GM18519 (cell line): ENCODE data around the gene ART5.
"Not testable (repeated sequence)": the region's sequence is repeated elsewhere in the genome, so short reads cannot be mapped to it uniquely, and the experiment has no call there.

Source experiments
- ATAC-seq: cut with Tn5 transposase; IDR thresholded peaks from one replicate; pipeline ENCODE4 v1.9.1; 2021; ENCODE audit warnings: mild to moderate bottlenecking, moderate library complexity; ENCODE audit not compliant: unreplicated experiment, low FRiP score

ART5 gene

DNA sequence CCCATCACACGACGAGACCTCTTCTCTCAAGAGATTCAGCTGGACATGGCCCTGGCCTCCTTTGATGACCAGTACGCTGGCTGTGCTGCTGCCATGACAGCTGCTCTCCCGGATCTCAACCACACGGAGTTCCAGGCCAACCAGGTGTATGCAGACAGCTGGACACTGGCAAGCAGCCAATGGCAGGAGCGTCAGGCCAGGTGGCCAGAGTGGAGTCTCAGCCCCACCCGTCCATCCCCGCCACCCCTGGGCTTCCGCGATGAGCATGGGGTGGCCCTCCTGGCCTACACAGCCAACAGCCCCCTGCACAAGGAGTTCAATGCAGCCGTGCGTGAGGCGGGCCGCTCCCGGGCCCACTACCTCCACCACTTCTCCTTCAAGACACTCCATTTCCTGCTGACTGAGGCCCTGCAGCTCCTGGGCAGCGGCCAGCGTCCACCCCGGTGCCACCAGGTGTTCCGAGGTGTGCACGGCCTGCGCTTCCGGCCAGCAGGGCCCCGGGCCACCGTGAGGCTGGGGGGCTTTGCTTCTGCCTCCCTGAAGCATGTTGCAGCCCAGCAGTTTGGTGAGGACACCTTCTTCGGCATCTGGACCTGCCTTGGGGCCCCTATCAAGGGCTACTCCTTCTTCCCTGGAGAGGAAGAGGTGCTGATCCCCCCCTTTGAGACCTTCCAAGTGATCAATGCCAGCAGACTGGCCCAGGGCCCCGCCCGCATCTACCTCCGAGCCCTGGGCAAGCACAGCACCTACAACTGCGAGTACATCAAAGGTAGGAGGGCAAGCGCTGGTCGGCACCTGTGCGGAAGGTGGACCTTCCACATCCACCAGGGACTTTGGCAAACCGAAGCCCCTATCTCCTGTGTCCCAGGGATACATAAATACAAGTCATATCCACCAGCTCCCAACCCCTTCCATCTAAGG, 18.1 kb upstream of the ART5 start:
- ATAC-seq = no peak

DNA sequence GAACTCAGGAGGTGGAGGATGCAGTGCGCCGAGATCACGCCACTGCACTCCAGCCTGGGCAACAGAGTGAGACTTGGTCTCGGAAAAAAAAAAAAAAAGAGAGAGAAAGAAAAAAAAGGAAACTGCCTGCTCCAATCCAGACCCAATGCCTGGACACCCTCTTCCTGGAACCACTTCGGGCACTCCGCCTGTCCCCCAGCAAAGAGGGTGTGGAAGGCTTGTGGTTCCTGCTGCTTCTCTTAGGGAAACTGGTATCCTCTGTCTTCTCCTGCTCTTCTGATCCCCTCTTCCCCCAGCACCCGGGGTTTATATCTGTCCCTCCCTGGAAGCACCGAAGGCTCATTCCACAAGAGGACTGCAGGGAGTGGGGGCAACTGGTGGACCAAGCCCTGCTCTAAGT, 16.5 kb upstream of the ART5 start:
- ATAC-seq = no peak

DNA sequence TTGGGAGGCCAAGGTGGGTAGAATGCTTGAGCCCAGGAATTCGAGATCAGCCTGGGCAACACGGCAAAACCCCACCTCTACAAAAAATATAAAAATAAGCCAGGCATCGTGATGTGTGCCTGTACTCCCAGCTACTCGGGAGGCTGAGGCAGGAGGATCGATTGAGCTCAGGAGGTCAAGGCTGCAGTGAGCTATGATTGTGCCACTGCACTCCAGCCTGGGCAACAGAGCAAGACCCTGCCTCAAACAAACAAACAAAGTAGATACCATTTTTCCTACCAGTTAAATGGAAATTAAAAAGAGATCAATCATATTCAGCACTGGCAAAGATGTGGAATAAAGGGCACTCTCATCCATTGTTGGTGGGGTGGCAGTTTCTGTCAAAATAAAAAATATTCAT, 15.5 kb upstream of the ART5 start:
- ATAC-seq = not testable (repeated sequence)

DNA sequence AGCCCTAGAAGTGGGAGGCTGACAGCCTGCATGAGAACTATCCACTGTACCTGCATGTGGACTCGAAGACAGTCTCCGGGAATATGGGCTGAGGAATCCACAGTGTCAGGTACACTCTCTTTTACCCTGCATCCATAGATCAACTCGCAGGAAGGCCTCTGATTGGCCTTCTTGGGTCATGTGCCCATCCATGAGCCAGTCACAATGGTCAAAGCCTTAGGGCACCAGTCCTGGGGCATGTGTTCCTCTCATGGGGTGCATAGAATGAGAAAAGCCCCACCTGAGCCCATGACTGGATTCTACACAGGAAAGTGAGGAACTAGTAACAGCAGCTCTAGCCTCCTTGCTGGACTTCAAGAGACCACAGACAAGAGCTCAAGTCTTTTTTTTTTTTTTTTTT, 13.8 kb upstream of the ART5 start:
- no peak for ATAC-seq

DNA sequence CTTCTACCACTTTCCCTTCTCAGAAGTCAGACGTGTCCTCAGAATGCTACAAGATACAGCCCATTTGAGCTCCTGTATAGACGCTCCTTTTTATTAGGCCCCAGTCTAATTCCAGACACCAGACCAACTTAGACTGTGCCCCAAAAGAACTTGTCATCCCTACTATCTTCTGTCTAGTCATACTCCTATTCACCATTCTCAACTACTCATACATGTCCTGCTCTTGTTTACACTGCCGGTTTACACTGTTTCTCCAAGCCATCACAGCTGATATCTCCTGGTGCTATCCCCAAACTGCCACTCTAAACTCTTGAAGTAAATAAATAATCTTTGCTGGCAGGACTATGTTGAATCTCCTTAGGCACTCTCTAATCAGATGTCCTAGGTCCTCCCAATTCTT, 10.7 kb upstream of the ART5 start:
- ATAC-seq = not testable (repeated sequence)

DNA sequence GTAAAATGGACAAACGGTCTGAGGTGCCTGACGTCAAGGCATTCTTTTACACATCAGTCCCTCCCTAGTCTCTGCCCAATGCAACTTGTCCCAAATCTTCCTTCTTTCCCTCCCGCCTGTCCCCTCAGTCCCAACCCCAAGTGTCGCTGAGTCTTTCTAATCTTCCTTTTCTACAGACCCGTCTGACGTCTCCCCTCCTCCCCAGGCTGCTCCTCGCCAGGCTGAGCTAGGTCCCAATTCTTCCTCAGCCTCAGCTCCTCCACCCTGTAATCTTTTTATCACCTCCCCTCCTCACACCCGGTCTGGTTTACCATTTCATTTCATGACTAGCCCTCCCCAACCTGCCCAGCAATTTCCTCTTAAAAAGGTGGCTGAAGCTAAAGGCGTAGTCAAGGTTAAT, 7.6 kb upstream of the ART5 start:
- not testable (repeated sequence) for ATAC-seq

DNA sequence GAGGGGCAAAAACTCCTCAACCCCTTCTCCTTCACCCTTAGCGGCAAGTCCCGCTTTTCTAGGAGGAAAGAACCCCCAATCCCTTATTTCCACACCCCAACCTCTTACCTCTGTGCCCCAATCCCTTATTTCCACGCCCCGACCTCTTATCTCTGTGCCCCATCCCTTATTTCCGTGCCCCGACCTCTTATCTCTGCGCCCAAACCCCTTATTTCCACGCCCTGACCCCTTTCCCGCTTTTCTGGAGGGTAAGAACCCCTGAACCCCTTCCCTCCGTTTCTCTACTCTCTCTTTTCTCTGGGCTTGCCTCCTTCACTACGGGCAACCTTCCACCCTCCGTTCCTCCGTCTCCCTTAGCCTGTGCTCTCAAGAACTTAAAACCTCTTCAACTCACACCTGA, 7.1 kb upstream of the ART5 start:
- not testable (repeated sequence) for ATAC-seq

DNA sequence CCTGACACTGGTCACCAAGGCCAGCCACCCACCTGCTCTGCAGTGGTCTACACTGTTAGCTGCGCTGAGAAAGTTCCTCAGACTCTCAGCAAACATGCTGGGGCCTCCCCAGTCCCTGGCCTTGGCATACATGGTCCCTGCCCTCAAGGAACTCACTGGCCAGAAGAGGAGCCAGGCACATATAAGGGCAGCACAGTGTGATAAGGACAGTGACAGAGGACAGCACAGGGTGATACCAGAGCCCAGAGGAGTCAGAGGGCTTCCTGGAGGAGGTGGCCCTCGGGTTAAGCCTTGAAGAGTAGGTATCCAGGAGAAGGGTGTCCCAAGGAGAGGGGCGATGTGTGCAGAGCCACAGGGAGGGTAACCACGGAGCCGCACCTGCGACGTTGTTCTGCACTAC, 3.8 kb upstream of the ART5 start:
- ATAC-seq = no peak

DNA sequence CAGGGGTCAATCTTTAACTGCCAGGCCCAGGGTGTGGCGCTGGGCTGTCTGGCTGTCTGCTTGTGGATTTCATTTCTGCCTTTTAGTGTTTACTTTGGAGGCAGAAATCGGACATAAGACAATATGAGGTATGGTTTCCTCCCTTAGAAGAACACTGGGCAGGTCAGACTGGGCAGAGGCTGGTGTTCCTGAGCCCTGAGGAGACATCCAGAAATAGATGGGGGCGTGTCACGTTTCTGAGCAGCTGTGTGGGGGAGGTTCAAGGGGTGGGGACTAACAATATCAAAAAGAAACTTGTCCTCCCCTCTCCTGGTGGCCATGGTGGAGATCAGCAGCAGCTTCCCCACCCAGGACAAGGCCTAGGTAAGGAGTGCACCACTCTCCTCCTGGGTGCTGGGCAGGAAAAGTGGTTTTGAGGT, 3.0 kb upstream of the ART5 start, which contains the start of gene ART1:
TSS of gene ART1 (plus strand) at position 312 of the 419 bp plus-strand sequence. CDS start 14,086 bp downstream, outside the sequence.
- no peak for ATAC-seq

DNA sequence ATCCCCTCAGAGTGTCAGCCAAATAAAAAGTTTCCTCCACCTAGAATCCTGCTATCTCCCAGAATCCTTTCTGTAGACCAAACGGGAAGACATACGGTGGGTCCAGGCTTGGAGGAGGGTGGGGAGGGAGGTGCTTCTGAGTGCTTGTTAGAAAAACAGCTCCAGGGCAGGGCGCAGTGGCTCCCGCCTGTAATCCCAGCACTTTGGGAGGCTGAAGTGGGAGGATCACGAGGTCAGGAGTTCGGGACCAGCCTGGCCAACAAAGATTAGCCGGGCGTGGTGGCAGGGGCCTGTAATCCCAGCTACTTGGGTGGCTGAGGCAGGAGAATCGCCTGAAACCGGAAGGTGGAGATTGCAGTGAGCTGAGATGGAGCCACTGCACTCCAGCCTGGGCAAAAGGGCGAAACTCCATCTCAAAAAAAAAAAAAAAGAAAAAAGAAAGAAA, 1.3 kb upstream of the ART5 start:
- not testable (repeated sequence) for ATAC-seq

DNA sequence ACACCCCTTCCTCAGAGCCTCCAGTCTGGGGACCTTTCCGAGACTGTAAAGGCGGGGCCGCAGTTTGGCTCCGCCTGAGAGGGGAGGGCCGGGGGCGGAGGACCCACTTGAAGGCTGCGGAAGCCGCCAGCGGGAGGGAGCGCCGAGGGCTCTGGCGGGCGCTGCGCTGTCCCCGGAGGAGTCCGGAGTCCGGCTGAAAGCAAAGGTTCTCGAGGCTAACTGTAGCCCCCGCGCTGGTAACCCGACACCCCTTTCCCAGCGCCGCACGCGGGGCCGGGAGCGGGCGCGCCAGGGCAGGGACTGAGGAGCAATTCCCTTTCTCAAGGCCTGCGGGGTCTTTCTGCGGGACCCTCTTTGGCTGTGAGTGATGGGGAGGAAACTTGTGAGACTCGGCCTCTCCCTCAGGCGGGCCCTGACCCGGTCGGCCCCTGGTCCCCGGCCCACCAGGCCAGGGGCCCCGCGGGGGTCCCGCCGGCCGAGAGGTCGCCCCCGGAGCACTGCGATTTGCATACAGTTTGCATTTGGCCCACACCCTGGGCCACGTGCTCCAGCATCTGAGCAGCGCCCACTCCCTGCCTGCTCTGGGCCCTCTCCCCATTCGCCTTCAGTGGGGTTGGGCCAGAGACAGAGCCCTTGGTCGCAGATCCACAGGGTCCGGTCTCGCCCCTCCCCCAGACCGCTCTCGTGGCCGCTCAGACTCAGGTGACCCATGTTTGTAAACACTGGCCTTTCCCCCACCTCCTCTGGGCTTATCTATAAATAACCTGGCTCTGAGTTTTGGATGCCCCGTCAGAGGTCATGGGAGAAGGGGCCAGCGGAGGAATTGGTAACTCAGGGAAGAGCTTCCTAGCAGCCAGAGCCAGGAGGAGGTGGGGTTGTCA, 519 bp upstream of the ART5 start:
- no peak for ATAC-seq

DNA sequence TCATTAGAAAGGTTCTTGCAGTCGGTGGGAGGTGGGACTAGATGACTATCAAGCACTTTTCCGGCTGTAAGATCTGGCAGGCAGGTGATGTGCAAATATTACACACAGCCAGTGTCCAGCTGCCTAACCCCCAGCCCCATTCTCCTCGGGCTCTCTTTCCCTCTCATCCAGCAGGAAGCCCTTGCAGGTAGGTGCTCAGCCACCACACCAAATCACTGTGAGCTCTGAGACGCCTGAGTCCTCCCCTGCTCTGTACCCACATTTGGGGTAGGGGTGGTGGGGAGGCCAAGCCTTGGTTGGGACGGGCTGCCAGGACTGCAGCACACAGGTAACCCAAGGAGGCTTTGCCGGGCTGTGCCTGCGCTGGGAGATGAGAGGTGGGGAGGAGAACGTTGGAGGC, 601 bp downstream of the ART5 start:
- no peak for ATAC-seq

DNA sequence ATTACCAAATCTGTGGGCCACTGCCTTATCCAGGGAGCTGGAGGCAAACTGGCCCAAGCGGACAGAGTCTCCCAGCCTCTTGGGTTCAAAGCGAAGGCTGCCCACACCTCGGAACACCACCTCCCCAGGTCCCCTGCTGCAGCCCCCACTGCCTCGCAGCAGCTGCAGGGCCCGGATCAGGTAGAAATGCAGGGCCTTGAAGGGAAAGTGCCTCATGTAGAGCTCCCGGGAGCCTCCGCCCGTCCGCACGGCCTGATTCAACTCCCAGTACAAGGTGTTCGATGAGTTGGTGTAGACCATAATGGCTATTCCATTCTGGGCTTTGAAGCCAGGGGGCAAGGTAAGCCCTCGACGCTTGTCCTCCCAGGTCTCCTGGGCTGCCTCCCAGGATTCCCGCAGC, 2.0 kb downstream of the ART5 start:
- ATAC-seq = no peak

DNA sequence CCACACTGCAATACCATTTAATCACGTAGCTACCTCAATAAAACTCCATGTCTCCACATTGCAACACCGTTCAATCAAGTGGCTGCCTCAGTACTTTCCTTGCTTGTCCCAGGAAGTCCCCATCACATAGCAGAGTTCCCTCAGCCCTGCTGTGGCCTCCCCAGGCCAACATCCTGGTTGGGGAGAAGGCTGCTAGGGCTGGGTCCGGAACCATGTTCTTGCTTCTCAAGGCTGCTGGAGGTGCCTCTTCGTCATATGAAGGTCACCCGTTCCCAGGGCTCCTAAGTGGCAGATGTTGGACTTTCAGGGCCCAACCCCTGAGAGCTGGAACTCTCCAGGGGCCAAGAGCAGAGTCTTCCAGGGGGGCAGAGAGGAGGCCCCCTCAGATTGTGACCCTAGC, 3.3 kb downstream of the ART5 start:
- ATAC-seq = no peak

DNA sequence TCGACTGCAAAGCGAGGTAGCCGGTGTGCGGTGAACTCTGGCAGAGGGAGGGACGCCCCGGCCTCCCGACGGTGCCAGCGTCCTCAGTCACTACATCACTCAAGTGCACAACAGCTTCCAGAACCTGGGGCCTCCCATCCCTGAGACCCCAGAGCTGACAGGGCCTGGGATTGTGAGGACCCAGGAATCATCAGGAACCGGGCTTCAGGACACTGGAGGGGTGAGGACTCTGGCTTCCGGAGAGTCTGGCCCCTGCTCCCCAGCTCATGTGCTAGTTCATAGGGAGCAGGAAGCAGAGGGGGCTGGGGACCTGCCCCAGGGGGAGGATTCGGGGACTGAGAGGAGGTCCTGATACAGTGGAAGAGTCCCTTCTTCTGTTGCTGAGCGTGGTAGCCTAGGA, 4.6 kb downstream of the ART5 start:
- no peak for ATAC-seq

DNA sequence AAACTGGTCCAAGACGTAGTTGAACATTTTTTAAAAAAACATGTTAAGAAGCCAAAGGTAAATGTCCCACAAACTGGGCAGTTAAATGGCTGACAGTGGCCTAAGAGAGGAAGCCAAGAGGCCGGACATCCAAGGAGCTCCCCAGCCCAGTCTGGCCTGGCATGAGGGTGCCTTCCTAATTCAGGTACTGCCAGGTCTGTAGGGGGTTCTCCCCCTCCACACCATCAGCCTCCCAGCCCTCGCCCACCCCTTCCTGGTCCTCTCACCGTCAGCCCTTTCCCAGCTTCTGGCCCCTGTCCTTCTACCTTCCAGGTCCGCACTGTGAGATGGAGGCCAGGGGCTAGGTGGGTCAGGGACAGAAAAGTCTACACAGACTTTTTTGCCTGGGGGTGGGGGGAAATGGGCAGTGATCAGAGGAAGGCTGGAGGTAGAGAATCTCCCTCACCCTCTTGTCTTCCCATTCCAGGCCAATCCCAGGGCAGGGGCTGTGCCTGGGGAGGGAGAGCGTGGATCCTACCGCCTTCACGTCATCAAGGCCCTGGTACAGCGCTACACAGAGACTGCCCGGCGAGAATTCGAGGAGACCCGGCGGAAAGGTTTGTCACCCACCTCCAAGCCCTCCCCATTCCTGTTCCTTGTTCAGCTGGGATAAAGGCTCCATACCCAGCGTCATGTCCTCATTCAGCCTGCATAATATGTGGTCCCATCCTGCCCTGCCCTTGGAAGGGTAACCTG, 6.0 kb downstream of the ART5 start:
- ATAC-seq = no peak

DNA sequence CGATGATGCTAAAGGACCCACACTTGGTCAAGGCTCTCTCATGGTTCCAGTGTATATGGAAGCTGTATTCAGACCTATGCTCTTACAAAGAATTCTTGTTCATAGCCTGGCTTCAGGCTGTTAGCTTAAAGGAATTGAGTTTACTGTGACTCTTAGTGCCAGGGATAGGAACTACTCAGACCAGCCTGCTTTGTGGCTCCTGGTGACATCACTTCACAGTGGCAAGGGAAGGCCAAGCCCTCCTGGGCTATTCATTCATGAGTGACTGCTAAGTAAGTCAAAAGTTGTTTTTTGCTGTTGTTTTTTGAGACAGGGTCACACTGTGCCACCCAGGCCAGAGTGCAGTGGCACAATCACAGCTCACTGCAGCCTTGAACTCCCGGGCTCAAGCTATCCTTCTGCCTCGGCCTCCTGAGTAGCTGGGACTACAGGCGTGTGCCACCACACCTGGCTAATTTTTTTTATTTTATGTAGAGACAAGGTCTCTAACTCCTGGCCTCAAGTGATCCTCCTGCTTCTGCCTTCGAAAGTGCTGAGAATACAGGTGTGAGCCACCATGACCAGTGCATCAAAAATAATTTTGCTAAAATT, 9.6 kb downstream of the ART5 start:
- no peak for ATAC-seq

DNA sequence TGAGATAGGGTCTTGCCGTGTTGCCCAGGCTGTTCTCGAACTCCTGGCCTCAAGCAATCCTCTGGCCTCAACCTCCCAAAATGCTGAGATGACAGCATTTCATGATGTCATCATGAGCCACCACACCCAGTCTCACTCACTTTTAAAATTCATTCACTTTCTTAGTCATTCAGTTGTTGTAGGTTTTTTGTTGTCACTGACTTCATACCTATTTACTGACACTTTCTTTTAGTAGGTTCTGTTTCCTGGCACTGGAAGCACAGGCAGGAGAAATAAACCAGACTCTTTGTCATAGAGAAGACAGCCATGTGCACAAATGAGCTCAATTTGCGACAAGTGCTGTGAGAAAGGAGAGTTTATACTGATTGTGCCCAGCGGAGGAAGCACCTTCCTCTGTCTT, 10.5 kb downstream of the ART5 start:
- no peak for ATAC-seq

DNA sequence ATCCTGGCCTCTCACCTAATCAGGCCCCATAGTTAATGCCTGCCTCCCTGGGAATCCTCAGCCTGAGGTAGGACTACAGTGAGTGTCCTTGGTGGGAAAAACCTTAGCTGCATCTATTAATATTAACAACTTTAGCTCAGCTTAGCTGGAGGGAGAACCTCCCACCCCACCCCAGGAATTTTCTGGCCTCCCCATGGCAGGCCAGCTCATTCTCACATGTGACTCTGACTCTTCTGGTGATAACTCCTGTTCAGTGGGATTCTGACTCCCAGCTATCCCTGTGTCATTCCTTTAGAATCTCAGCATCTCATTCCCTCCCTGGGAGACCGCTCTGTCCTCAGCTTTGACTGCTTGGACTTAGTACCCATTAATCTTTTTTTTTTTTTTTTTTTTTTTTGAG, 14.5 kb downstream of the ART5 start:
- ATAC-seq = no peak

DNA sequence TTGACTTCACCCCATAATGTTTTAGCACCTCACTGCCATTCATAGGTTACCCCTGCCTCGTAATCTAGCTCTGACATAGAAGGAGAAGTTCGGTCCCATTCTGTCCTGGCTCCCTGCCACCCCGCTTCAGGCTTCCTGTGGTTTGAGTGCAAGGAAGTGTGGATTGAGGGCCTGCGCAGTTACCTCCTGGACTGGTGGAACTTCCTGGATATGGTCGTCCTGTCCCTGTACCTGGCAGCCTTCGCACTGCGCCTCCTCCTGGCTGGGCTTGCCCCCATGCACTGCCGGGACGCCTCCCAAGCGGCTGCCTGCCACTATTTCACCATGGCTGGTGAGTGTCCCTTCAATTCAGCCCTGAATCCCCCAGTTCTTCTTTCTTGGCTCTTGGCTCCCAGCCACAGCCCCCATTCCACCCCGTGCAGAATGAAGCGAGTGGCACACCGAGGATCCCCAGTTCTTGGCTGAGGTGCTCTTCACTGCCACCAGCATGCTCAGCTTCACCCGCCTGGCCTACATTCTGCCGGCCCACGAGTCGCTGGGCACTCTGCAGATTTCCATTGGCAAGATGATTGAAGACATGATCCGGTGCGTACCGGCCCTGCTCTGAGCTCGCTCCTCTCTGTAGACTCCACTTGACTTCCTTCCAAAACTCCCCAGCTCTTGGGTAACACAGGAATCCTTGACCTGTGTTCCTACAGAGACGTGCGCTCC, 15.4 kb downstream of the ART5 start:
- no peak for ATAC-seq
